ENCODE results near the gene FBXO5.
A peak's percentile ranks its signal among the peaks of the same experiment; 100 is the strongest.
"Not testable (repeated sequence)": the region's sequence is repeated elsewhere in the genome, so short reads cannot be mapped to it uniquely, and the experiment has no call there.

FBXO5 gene, protein sequence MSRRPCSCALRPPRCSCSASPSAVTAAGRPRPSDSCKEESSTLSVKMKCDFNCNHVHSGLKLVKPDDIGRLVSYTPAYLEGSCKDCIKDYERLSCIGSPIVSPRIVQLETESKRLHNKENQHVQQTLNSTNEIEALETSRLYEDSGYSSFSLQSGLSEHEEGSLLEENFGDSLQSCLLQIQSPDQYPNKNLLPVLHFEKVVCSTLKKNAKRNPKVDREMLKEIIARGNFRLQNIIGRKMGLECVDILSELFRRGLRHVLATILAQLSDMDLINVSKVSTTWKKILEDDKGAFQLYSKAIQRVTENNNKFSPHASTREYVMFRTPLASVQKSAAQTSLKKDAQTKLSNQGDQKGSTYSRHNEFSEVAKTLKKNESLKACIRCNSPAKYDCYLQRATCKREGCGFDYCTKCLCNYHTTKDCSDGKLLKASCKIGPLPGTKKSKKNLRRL

DNA sequence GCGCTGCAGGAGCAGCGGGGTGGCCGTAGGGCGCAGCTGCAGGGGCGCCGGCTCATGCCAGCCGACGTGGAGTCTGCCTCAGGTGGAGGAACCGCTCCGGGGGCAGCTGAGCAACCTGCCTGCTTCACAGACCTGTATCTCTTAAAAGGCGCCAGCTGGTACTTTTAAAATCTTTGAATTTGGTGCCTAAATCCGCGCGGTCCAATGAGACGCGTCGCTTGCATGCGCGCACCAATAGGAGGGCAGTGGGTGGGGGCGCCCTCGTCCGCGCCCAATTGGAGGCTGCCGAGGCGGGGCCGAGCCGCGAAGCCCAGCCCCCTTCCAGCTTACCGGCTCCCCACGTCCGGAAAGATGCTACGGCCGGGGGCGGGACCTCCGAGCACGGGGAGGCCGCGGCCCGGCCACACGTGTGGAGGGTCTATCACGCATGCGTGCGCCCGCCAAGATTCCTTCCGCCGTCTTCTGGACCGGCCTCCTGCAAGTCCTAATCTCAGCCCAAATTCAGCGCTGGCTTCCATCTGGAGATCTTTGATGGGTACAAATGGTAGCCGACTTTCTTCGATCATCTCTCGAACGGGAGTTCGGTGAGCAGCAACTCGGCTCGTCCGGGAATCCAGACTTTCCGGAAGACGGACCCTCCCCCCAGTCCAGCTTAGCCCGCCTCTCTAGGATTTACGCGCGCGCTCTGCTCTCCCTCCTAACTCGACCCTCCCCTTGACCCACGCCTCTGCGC lies at the start of gene FBXO5:
Gene FBXO5 (minus strand): TSS at position 138 of the 733 bp plus-strand sequence. CDS start 82 bp downstream, at position 56.
- peak; percentile 99 for DNase-seq

DNA sequence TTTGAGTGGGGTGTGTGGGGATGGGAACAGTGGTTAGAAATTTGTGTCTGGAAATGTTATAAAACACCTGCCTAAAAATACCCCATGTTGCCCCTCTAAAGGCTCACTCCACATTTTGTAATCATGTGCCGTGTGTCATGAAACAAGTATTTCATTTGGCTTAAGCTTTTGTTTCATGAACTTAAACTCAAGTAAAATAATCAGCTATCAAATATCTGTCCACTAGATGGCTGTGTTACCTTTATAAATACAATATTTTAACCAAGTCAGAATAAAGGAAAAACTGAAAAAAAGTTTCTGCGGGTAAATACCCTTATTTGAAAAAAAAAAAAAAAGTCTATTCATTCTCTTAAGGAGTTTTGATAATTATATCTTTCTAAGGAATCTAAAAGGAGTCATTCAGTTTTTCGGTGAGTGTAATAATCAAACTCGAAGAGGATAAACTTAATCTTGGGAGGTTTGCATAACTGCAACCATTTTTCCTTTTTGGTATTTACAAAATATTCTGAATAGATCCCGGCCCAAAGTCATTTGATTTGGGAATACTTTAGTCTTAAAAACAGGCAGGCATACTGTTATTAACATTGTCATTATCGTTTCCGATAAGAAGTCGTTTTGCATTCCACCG lies 49.5 kb upstream of the FBXO5 start:
- no peak for DNase-seq

DNA sequence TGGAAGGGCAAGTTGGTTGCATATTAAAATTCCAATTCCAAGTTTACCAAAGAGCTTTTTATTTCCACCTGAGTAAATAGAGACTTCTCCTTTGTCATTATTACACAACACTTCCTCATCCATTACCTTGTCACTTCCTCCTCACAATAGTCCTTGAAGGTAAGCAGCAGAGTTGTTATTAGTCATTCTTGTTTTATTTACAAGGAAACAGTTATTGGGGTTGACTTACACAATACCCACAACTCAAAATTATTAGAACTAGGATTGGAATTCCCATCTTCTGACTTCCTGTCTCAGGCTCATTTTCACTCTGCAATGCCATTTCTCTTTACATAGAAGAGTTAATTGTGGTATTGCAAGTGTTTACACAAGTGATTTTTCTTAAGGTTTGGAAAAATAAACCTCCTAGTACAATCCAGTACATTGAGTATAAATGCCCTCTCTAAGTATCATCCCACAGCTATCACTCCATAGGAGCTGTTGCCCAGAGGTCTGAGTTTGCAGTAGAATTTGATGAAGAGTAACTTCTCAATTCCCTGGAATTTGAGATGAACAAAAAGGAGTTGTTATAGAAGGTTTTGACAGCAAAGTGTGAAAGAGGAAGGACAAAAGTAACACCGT lies 48.6 kb upstream of the FBXO5 start:
- no peak for DNase-seq

DNA sequence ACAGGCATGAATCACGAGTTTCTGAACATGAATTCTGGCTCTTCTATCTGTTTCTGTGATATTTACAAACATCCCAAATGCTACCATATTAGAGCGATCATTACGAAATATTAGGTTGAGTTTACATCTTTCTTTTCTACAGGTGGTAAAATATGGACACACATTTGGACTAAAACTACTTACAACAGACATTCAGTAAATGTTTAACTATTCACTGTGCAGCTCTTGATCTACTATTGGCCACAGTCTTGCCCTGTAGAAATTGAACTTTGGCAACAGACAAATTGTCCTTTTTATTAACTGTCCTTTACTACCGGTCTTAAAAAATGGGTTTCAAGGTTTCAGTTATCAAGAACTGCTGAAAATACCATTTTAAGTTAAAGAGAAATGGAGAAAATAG lies 46.1 kb upstream of the FBXO5 start:
- no peak for DNase-seq

DNA sequence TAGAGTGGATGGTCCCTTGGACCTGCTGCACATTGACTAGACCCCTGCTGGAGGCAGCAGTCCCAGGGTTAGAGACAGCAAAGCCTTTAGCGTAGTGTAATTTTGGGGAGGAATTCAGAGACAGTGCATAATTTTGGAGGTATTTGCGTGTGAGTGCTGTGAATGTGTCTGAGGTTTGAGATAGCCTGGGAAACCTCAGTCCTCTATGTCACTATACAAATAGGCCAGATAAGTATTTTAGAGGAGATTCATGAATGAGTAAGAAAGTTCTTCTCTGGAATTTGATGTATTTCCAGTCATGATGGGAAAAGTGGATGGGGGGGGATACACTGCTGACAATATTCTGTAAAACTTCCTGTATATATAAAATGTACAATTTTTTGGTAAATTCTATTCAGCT lies 45.4 kb upstream of the FBXO5 start:
- DNase-seq = no peak

DNA sequence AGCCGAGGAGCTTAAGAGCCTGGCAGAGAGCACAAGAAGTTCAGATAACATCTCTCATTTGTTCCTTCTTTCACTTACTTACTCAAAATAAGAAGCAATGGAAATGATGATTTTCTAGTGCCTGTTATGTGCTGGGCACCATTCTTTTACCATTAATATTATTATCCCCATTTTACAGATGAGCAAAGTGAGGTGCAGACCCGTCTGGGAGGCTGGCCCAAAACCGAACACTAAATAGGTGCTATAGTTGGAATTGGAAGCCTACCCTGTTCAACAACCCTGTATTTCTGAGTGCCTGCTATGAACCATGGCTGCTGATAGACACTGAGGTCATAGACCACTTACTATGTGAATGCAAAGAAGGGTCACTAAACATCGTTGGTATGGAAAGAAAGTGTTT lies 44.6 kb upstream of the FBXO5 start:
- DNase-seq = no peak

DNA sequence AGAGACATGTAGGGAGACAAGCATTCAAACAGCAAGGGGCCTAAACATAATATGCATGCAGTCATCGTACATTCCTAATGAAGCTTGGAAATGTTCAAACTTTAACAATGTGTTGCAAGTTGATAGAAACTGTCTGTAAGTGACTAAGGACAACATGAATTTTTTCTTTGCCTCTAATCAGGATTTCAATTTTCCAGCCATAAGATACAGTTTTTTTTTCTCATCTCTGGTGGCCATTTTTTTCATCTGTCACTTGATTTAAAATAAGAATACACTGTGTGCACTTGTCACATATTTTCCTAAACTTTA lies 41.8 kb upstream of the FBXO5 start:
- no peak for DNase-seq

DNA sequence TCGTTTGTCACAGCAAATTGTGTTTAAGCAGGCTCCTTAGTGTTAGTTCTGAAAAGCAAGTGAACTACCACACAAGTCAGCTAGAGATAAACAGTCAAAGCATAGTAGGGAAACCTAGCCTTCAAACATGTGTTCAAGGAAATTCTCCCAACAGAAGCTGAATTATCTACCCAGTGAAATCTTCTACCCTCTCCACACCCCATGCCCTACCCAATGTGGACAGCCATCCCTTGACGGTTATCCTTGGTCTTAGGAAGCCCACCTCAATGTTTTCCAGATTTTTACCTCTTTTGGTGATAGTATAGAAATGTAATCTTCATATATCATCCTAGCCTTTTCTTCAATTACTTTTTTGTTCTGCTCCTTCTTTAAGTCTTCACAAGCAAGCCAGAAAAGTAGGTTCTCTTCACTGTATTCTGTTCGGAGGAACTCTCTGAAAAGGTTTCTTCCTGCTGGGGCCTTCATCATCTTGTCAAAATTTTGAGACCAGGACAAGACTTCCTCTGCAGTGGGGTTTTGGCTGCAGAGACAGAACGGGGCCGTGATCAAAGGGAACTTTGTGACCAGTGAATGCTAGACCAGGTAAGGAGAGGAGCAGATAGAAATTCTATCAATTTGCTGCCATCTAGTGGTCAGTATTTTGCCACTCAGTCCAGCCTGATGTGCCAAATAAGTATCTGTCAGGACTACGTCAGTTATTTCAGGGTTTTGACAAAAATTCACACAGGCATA lies 41.3 kb upstream of the FBXO5 start:
- peak; percentile 26 for DNase-seq

DNA sequence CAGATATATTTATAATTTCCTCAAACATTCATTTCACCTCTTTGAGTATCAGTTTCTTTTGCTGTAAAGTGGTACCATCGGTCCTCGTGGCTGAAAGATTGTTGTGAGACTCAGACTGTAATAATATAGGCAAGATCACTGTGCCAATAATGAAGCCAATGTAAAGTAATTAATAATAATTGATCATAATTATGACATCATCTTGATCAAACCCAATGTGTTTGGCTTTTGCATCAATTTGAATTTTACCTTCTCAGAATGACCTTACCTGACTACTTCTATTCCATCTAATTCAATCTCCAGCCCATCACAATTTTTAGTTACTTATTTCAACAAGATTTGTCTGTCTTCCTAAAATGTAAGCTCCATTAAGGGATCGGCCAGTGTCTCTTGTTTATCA lies 35.5 kb upstream of the FBXO5 start:
- no peak for DNase-seq

DNA sequence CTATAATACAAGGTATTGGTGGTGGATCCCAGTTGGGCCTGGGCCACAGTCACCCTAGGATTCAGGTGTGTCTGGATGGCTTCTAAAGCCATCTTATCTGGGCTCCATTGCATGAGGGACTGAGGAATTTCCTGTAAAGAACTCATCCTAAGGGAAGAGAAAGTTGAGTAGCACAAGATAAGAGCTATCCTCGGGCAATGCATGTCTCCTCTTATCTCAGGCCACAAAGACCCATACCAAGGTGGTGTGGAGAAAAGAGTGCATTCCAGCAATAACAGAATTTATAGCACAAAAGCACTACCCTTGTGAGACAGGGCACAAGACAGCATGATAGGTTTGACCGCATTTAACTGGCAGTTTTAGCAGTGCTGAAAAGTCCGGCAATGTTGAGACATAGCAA lies 34.0 kb upstream of the FBXO5 start:
- no peak for DNase-seq

DNA sequence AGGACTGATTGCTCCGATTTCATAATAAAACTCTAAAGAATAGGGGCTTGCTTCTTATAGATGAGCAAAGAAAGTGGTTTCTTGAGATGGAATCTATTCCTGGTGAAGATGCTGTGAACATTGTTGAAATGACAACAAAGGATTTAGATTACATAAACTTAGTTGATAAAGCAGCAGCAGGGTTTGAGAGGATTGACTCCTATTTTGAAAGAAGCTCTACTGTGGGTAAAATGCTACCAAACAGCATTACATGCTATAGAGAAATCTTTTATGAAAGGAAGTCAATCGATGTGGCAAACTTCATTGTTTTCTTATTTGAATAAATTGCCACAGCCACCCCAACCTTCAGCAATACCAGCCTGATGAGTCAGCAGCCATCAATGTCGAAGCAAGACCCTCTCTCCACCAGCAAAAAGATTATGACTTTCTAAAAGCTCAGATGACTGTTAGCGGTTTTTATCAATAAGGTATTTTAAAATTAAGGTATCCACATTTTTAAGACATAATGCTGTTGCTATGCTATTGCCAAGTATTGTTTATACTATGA lies 32.3 kb upstream of the FBXO5 start:
- DNase-seq = no peak

DNA sequence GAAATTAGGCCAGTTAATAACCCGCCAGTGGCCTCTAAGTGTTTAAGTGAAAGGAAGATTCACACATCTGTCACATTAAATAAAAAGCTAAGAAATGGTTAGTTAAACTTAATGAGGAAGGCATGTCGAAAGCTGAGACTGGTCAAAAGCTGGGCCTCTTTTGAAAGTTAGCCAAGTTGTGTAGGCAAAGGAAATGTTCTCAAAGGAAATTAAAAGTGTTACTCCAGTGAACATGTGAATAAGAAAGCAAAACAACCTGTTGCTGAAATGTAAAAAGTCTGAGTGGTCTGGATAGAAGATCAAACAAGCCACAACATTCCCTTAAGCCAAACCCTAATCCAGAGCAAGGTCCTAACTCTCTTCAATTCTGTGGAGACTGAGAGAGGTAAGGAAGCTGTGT lies 30.6 kb upstream of the FBXO5 start:
- no peak for DNase-seq

DNA sequence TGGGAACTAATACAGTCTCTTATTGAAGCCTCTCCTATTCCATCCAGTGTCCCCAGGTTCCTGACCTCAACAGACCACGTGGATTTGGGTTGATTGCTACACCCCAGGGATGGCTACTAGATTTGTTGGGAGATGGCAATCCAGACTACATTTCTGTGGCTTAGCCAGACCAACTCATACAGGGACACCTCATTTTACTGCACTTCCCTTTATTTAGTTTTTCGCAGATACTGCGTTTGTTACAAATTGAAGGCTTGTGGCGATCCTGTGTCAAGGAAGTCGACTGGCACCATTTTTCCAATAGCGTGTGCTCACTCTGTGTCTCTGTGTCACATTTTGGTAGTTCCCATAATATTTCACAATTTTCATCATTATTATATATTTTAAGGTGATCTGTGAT lies 30.0 kb upstream of the FBXO5 start:
- DNase-seq = no peak

DNA sequence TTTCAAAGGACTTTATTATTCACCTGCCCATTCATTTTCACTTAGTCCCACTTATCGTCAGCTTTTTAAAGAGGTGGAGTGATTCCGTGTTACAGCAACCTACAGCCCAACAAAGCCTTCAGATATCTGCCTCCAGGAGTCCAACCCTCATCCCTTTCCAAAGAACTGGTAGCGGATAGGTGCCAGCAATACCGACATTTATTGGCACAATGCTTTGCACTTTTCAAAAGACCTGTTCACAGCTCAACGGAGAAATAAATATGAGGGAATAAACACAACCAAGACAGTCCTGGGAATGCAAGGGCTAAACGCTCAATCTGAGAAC lies 20.5 kb upstream of the FBXO5 start:
- DNase-seq = peak; percentile 32

DNA sequence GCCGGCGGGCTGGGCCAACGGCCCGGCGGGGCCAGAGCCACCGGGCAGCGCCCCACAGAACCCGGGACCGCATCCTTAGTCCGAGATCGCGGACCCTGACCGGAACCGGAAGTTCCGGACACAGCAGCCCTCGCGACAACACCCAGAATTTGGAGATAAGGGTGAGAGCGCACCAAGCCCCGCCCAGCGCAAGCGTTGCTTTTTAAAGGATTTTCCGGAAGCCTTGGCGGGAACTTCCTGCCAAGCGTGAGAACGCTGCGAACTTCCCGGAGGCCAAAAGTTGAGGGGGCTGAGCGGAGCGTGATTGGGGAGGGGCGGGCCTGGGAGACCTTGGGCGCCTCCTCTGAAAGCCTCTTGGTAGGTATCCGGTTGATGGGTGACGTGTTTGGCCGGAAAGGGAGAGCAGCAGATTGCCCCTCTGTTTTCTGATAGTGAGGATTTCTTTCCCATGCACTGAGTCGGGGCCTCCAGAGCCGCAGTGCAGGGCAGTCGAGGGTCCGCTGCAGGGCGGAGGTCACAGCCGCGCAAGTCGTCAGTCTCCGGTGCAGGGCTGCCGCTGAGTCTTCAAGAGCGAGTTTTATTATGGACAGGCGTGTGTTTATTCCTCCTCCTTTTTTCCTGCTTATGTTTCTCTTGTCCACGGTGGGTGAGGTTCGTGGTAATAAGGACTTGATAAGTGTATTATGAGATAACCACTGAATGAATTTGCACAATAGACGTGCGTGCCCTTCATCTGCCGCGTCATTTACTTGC lies 19.9 kb upstream of the FBXO5 start, which contains the start of gene MTRF1L:
Gene MTRF1L (minus strand): TSS at position 97 of the 753 bp plus-strand sequence. CDS start 24 bp downstream, at position 73.
- peak; percentile 96 for DNase-seq

DNA sequence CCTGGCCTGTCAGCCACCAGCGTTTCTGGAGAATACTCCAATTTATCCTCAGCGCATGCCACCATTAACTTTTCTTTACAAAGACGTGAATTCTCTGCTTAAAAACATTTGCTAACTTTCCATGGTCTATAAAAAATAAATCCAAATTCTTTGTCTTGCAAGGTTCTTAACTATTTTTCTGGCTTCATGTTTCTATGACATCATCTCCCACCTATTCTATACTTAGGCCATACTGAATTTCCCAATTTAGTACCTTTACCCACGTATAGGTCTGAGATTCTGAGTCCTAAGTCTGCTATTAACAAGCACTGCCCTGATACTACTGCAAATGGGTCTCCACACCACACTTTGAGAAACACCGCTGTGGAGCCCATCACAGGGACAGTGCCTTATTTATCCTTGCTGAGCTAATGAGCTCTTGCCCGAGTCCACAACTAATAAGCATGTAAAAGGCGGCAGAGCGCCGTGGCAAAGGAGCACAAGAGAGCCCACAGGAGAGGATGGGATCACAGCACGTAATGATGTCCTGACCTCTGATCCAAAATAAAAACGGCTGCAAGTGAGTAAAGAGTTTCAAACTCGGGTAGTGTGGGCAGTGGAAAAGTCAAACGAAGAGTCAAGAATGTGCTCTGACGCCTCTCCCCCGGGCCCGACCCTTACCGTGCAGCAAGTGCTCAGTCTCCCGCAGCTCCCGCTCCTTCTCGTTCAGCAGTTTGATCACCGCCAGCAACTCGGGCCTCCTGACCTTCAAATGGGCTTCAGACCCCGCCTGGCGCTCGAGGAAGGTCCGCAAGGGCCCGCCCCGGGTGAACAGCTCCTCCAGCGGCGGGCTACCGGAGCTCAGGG lies 19.1 kb upstream of the FBXO5 start:
- no peak for DNase-seq

DNA sequence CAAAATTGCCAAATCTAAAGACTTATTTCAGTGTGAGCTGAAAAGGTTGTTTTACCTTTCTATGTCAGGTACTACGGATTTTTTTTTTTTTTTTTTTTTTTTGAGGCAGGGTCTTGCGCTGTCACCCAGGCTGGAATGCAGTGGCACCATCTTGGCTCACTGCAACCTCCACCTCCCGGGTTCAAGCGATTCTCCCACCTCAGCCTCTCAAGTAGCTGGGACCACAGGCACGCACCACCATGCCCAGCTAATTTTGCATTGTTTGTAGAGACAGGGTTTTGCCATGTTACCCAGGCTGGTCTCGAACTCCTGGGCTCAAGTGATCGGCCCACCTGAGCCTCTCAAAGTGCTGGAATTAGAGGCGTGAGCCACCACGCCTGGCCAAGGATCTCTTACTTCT lies 17.9 kb upstream of the FBXO5 start:
- not testable (repeated sequence) for DNase-seq

DNA sequence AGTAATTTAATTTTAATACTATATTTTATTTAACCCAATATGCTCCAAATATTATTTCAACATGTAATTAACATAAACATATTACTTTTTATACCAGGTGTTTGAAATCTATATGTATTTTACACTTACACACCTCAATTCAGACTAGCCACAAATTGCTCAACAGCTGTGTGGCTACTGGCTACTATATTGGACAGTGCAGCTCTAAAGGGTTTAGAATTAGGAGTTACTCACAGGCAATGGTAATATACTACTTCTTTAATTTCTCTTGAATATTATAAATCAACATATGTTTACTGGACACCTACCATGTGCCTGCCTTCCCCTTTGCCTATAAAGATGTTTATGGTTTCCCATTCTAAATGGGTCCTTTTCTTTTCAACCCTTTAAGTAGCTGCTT lies 17.4 kb upstream of the FBXO5 start:
- DNase-seq = no peak

DNA sequence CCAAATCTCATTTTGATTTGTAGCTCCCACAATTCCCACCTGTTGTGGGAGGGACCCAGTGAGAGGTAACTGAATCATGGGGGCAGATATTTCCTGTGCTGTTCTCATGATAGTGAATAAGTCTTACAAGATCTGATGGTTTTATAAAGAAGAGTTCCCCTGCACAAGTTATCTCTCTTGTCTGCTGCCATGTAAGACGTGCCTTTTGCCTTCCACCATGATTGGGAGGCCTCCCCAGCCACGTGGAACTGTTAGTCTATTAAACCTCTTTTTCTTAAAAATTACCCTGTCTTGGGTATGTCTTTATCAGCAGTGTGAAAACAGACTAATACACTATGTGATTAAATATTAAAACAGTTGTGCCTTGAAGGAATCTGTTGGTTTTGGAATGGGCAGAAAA lies 16.7 kb upstream of the FBXO5 start:
- DNase-seq = not testable (repeated sequence)

DNA sequence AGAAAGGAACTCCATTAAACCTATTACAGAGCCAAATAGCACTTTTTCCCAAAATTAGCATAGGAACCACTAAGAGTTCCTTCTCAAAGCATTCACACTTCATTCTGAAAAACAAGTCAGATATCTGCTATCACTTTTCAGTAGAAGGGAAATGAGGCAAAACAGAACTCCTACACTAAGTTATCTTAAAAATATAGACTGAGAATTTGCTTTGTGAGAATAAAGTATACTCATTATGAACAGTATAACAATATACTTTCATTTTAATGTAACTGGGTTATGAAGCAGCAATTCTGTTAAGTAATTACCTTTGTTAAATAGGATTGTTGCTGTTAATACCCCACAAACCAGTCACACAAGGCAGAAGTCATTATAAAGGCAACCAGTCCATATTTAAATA lies 11.0 kb upstream of the FBXO5 start:
- no peak for DNase-seq

DNA sequence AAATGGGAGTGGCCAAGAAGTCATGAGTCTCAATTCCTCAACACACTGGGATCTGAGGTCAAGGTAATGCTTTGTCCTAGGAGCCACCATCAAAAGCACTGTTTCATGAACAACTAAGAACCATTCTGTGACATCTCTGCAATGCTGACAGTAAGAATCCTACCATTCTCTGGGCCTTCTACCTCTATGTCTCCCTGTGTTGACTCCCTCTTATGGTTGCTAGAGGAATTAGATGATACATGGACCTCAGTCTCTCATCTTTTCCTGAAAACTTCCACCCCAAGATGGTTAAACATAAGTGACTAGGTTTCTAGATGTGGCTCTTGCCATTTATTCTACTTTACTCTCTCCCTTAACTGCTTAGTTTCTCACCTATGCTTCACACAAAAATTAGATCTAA lies 10.6 kb upstream of the FBXO5 start:
- DNase-seq = no peak
